Mesendoderm (in vitro differentiated cells): ENCODE data around the gene DKC1.

Experiments used
- DNase-seq: peaks from one replicate; pipeline ENCODE4 v3.0.0; 2013
- H2AK5ac ChIP-seq: 2 replicates; pipeline ENCODE4 v1.6.1; 2013; ENCODE audit warnings: low read length, inconsistent platforms
- H2BK120ac ChIP-seq: 2 replicates; pipeline ENCODE4 v1.6.1; 2013; ENCODE audit warnings: low read depth, mild to moderate bottlenecking, low read length, moderate library complexity, mixed read lengths
- H2BK15ac ChIP-seq: replicated peaks from 2 replicates; pipeline ENCODE4 v1.6.1; 2013; ENCODE audit warnings: low read depth, mild to moderate bottlenecking, moderate library complexity
- H2BK5ac ChIP-seq: 2 replicates; pipeline ENCODE4 v1.6.1; 2013; ENCODE audit warnings: low read length, inconsistent platforms
- H3K18ac ChIP-seq: 2 replicates; pipeline ENCODE4 v1.6.1; 2013; ENCODE audit warnings: mild to moderate bottlenecking, low read length, mixed read lengths
- H3K23ac ChIP-seq: one replicate; pipeline ENCODE4 v1.6.1; 2013; ENCODE audit warnings: low read length
- H3K27ac ChIP-seq: 2 replicates; pipeline ENCODE4 v1.5.1; 2013; ENCODE audit warnings: low read depth, mild to moderate bottlenecking, inconsistent platforms, low read length, moderate library complexity
- H3K27me3 ChIP-seq: 2 replicates; pipeline ENCODE4 v1.6.1; 2013; ENCODE audit warnings: low read length, control low read depth, mild to moderate bottlenecking, inconsistent platforms; ENCODE audit not compliant: insufficient read depth, poor library complexity
- H3K36me3 ChIP-seq: 2 replicates; pipeline ENCODE4 v1.6.1; 2013; ENCODE audit warnings: low read length, inconsistent platforms; ENCODE audit not compliant: control insufficient read depth, insufficient read depth
- H3K4ac ChIP-seq: one replicate; pipeline ENCODE4 v1.6.1; 2013; ENCODE audit warnings: low read depth, mild to moderate bottlenecking, low read length, moderate library complexity
- H3K4me1 ChIP-seq: 2 replicates; pipeline ENCODE4 v1.6.1; 2013; ENCODE audit warnings: low read depth, low read length, inconsistent platforms; ENCODE audit not compliant: control insufficient read depth
- H3K4me2 ChIP-seq: 2 replicates; pipeline ENCODE4 v1.6.1; 2013; ENCODE audit warnings: low read length
- H3K4me3 ChIP-seq: 2 replicates; pipeline ENCODE4 v1.5.1; 2013; ENCODE audit warnings: mild to moderate bottlenecking, low read length
- H3K56ac ChIP-seq: one replicate; pipeline ENCODE4 v1.6.1; 2013; ENCODE audit warnings: low read length
- H3K79me1 ChIP-seq: 2 replicates; pipeline ENCODE4 v1.6.1; 2013; ENCODE audit warnings: low read length, inconsistent platforms
- H3K79me2 ChIP-seq: 2 replicates; pipeline ENCODE4 v1.6.1; 2013; ENCODE audit warnings: mild to moderate bottlenecking, low read length; ENCODE audit not compliant: control insufficient read depth, insufficient read depth
- H3K9ac ChIP-seq: 2 replicates; pipeline ENCODE4 v1.6.1; 2013; ENCODE audit warnings: low read length, inconsistent platforms
- H4K5ac ChIP-seq: one replicate; pipeline ENCODE4 v1.6.1; 2013; ENCODE audit warnings: low read length
- H4K8ac ChIP-seq: one replicate; pipeline ENCODE4 v1.6.1; 2013; ENCODE audit warnings: low read depth, mild to moderate bottlenecking, control low read depth, low read length, moderate library complexity
- WGBS: extraction: QIAGEN DNeasy Blood & Tissue Kit; methylation state at CpG from one replicate; pipeline ENCODE4 v1.1.7; 2013; ENCODE audit warnings: low lambda C conversion rate, missing lambda C conversion rate; ENCODE audit not compliant: insufficient coverage; ENCODE audit errors: extremely low coverage; 5-methylcytosine and 5-hydroxymethylcytosine counted together

Gene DKC1

DNA sequence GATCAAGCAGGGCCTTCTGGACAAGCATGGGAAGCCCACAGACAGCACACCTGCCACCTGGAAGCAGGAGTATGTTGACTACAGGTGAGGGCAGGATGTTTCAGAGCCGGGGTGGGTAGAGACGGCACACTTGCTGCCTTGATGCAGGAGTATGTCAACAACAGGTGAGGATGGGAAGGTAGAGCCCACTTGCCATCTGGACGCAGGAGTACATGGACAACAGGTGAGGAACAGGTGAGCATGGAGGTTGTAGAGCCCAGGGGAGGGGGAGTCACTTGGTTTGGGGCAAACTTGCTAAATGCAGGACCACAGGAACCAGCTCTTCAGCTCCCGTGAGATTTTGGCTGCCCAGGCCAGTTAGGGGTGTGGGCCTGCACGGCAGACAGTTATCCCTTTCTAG lies 12.0 kb downstream of the DKC1 start:
- Histone ChIP-seq H3K18ac (no peak overlapping the region), H3K27me3 (no peaks in the 10 kb centered on the region), H3K79me2 (no peaks in the 10 kb centered on the region), H4K5ac (no peak overlapping the region), H2BK5ac (no peak overlapping the region), H3K36me3 (peaks cover 17% of the 10 kb centered on the region), H4K8ac (no peak overlapping the region), H2BK15ac (no peak overlapping the region), H2BK120ac (no peak overlapping the region), H3K23ac (no peak overlapping the region), H3K79me1 (no peaks in the 10 kb centered on the region), H3K9ac (no peak overlapping the region), H2AK5ac (no peak overlapping the region), H3K4ac (no peak overlapping the region), H3K4me2 (no peak overlapping the region), H3K4me1 (no peaks in the 10 kb centered on the region), H3K27ac (no peak overlapping the region), H3K56ac (no peak overlapping the region), H3K4me3 (no peak overlapping the region)
- no CpG with 5 or more reads among the region's 5 CpGs for WGBS
- no peak for DNase-seq

DNA sequence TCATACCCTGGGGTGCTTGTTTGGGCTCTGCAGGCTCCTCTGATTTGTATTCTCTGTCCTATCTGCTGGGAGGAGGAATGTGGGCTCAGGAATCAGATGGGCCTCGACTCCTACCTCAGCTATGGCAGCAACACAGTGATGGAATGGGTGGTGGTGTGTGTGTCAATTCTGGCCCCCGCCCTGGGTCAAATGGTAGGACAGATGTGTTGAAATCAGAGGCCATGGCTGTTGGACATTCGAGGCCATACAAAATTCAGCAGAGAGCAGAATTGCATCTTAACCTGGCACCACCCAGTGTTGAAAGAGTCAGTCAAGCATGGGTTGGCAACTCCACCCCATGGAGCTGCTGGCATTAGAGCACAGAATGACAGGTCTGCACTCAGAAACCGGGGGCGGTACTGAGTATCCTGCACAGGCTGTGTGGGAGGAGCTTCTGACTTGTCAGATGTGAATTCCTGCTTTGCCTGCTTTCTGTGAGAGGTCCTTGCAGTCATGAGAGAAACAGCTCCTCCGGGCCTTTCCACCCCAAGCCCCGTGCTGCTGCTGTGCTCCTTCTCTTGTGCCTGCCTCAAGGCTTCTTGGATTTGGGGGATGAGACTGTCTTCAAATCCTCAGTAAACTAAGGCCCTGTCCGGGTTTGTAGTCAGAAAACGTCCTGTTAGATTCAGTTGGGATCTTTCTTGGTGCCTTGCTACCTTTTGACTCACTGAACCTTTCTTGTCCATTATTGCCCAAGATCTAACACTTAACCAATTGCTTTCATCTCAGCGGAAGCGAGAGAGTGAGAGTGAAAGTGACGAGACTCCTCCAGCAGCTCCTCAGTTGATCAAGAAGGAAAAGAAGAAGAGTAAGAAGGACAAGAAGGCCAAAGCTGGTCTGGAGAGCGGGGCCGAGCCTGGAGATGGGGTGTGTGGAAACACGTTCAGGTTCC lies 13.0 kb downstream of the DKC1 start:
- no peaks in the 10 kb centered on the region for H3K79me2 ChIP-seq
- no peak overlapping the region for H3K4me3 ChIP-seq
- H3K4me1 ChIP-seq: no peaks in the 10 kb centered on the region
- H3K4ac ChIP-seq: no peak overlapping the region
- peak; percentile 22 for DNase-seq
- no peak overlapping the region for H3K23ac ChIP-seq
- H3K9ac ChIP-seq: no peak overlapping the region
- no peaks in the 10 kb centered on the region for H3K79me1 ChIP-seq
- no peak overlapping the region for H4K5ac ChIP-seq
- no peak overlapping the region for H2AK5ac ChIP-seq
- H2BK15ac ChIP-seq: no peak overlapping the region
- H2BK5ac ChIP-seq: no peak overlapping the region
- WGBS: no CpG with 5 or more reads among the region's 15 CpGs
- H3K56ac ChIP-seq: no peak overlapping the region
- H3K36me3 ChIP-seq: peaks cover 15% of the 10 kb centered on the region
- no peak overlapping the region for H3K27ac ChIP-seq
- no peak overlapping the region for H4K8ac ChIP-seq
- H2BK120ac ChIP-seq: no peak overlapping the region
- no peaks in the 10 kb centered on the region for H3K27me3 ChIP-seq
- H3K4me2 ChIP-seq: no peak overlapping the region
- no peak overlapping the region for H3K18ac ChIP-seq

DNA sequence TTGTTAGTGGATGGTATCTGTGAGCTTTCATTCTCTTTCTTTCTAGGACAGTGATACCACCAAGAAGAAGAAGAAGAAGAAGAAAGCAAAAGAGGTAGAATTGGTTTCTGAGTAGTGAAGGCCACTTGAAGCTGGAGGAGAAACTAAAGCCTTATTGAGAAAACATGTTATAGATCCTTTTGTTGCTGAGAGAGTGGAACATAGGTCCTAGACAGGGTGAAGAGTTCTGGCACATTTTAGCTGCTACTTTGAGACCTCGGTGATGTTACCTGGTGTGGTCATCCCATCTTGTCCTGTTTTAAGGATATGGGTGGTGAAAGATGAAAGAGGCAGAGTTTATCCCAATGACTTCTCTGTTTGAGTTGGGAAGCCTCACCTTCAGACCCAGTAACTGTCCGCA lies 14.1 kb downstream of the DKC1 start:
- peaks cover 15% of the 10 kb centered on the region for H3K36me3 ChIP-seq
- no peak overlapping the region for H3K9ac ChIP-seq
- no peak overlapping the region for H4K8ac ChIP-seq
- H3K27me3 ChIP-seq: no peaks in the 10 kb centered on the region
- no peak for DNase-seq
- no peak overlapping the region for H3K4me3 ChIP-seq
- no peak overlapping the region for H3K18ac ChIP-seq
- no peak overlapping the region for H2BK5ac ChIP-seq
- no peaks in the 10 kb centered on the region for H3K4me1 ChIP-seq
- no peak overlapping the region for H4K5ac ChIP-seq
- no peaks in the 10 kb centered on the region for H3K79me2 ChIP-seq
- no peak overlapping the region for H2AK5ac ChIP-seq
- H3K27ac ChIP-seq: no peak overlapping the region
- H3K56ac ChIP-seq: no peak overlapping the region
- H3K4ac ChIP-seq: no peak overlapping the region
- no peak overlapping the region for H2BK120ac ChIP-seq
- WGBS: no CpG with 5 or more reads among the region's 2 CpGs
- no peak overlapping the region for H2BK15ac ChIP-seq
- H3K4me2 ChIP-seq: no peak overlapping the region
- H3K79me1 ChIP-seq: no peaks in the 10 kb centered on the region
- H3K23ac ChIP-seq: no peak overlapping the region

DNA sequence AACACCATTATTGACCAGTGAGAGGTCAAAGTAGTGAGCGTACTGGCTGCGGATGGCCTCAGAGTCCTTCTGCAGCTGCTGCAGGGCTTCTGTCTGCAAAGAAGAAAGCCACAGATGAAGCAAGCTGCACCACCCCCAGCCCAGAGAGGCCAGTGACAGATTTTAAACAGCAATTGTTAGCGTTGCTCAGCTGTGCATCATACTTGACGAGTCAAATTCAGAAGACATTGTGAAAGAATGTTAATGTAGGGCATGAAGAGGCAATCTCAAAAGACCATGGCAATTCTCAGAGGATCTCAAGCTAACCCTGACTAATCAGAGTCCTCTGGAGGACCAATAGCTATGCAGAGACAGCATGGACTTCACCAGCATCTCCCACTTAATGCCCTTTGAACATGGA lies 16.6 kb downstream of the DKC1 start:
- no peaks in the 10 kb centered on the region for H3K27me3 ChIP-seq
- H2BK120ac ChIP-seq: no peak overlapping the region
- no peak overlapping the region for H3K4me2 ChIP-seq
- no peak overlapping the region for H3K27ac ChIP-seq
- no CpG with 5 or more reads among the region's 4 CpGs for WGBS
- no peaks in the 10 kb centered on the region for H3K79me1 ChIP-seq
- H3K23ac ChIP-seq: no peak overlapping the region
- no peak overlapping the region for H4K8ac ChIP-seq
- no peaks in the 10 kb centered on the region for H3K79me2 ChIP-seq
- no peak overlapping the region for H2AK5ac ChIP-seq
- H3K36me3 ChIP-seq: peaks cover 13% of the 10 kb centered on the region
- H3K18ac ChIP-seq: no peak overlapping the region
- no peak overlapping the region for H2BK5ac ChIP-seq
- H3K4me3 ChIP-seq: no peak overlapping the region
- H2BK15ac ChIP-seq: no peak overlapping the region
- H4K5ac ChIP-seq: no peak overlapping the region
- no peak for DNase-seq
- no peak overlapping the region for H3K56ac ChIP-seq
- H3K9ac ChIP-seq: no peak overlapping the region
- H3K4me1 ChIP-seq: no peaks in the 10 kb centered on the region
- H3K4ac ChIP-seq: no peak overlapping the region

DNA sequence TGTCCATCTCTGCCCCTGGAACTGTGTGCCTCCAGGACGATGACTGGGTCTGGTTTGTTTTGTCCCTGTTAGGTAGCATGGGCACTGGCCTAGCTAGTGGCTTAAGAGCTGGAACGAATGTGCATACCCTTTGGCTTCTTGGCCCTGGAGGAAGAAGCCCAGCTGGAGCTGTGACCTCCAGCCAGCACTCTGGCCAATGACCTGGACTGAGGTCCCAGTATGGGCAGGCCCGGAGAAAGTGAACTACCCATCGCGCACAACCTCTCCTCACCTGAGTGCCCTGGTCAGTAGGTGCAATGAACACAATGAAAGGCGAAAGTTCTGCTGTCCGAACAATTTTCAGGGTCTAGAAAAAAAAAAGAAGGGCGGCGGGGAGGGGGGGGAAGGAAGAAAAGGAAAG lies 18.3 kb downstream of the DKC1 start:
- H2BK120ac ChIP-seq: no peak overlapping the region
- no peak overlapping the region for H3K18ac ChIP-seq
- H3K4me3 ChIP-seq: no peak overlapping the region
- no peak overlapping the region for H3K9ac ChIP-seq
- no peaks in the 10 kb centered on the region for H3K79me2 ChIP-seq
- peaks cover 3% of the 10 kb centered on the region for H3K36me3 ChIP-seq
- H2AK5ac ChIP-seq: no peak overlapping the region
- no peak overlapping the region for H3K4ac ChIP-seq
- no peak overlapping the region for H4K8ac ChIP-seq
- no peak overlapping the region for H3K27ac ChIP-seq
- H3K4me2 ChIP-seq: no peak overlapping the region
- no peaks in the 10 kb centered on the region for H3K79me1 ChIP-seq
- no peak overlapping the region for H3K56ac ChIP-seq
- no peak overlapping the region for H4K5ac ChIP-seq
- H2BK15ac ChIP-seq: no peak overlapping the region
- no peak overlapping the region for H2BK5ac ChIP-seq
- H3K27me3 ChIP-seq: no peaks in the 10 kb centered on the region
- H3K4me1 ChIP-seq: no peaks in the 10 kb centered on the region
- H3K23ac ChIP-seq: no peak overlapping the region
- WGBS: no CpG with 5 or more reads among the region's 9 CpGs
- no peak for DNase-seq
